GM12892 (cell line): ENCODE results near the gene SMOC1.

Source experiments
- POLR2A ChIP-seq: IDR thresholded peaks from 2 replicates; pipeline ENCODE4 v1.6.1; 2011; ENCODE audit warnings: low read depth, low read length, control low read depth
- POLR2AphosphoS5 ChIP-seq: IDR thresholded peaks from 2 replicates; pipeline ENCODE4 v1.6.1; 2011; ENCODE audit warnings: low read depth, low read length, control low read depth
- TAF1 ChIP-seq: IDR thresholded peaks from 2 replicates; pipeline ENCODE4 v1.6.1; 2011; ENCODE audit warnings: low read depth, mild to moderate bottlenecking, control low read depth, low read length, borderline replicate concordance

GRCh38 chr14:69932391-69932790, 53.2 kb downstream of the SMOC1 start:
- TF ChIP-seq POLR2A = no peak
- TF ChIP-seq POLR2AphosphoS5 = no peak
- no peak for TF ChIP-seq TAF1
